ENCODE measurements around the gene CDK5. TPM values are rescaled to one million over a fixed set of nuclear protein-coding genes. Genes with fewer than 3 reads are reported as not detected.

Gene CDK5
- total and polyA plus RNA-seq, 2 of the 13 experiments (the other 11 are each of a cell fraction or from before 2014, with no cell fraction given): 16.4 to 21.3 TPM

Other genes starting within 250 kb of the CDK5 start
- gene AOC1, start 205.4 kb downstream of the CDK5 start, total RNA-seq (2016; rRNA removed; fragmentation: Illumina TruSeq; extraction: Trizol): not detected in 2 replicates
- not detected in 2 replicates for gene AOC1, start 205.4 kb downstream of the CDK5 start, polyA plus RNA-seq (2011; rRNA removed)
- 0.11 TPM in 1 of 2 replicates, not detected in the other for gene KCNH2, start 79.6 kb downstream of the CDK5 start, total RNA-seq (2016; rRNA removed; fragmentation: Illumina TruSeq; extraction: Trizol)
- gene KCNH2, start 79.6 kb downstream of the CDK5 start, polyA plus RNA-seq (2011; rRNA removed): 0.09 and 0.12 TPM in 2 replicates
- 3.7 and 4.8 TPM in 2 replicates for gene NOS3, start 66.9 kb downstream of the CDK5 start, total RNA-seq (2016; rRNA removed; fragmentation: Illumina TruSeq; extraction: Trizol)
- gene NOS3, start 66.9 kb downstream of the CDK5 start, polyA plus RNA-seq (2011; rRNA removed): 7.5 and 10.1 TPM in 2 replicates
- not detected in 2 replicates for gene ATG9B, start 33.4 kb downstream of the CDK5 start, total RNA-seq (2016; rRNA removed; fragmentation: Illumina TruSeq; extraction: Trizol)
- 0.24 and 0.39 TPM in 2 replicates for gene ATG9B, start 33.4 kb downstream of the CDK5 start, polyA plus RNA-seq (2011; rRNA removed)
- 7.2 and 16.7 TPM in 2 replicates for gene ABCB8, start 29.4 kb downstream of the CDK5 start, total RNA-seq (2016; rRNA removed; fragmentation: Illumina TruSeq; extraction: Trizol)
- 6.6 and 6.9 TPM in 2 replicates for gene ABCB8, start 29.4 kb downstream of the CDK5 start, polyA plus RNA-seq (2011; rRNA removed)
- not detected in 2 replicates for gene ASIC3, start 9.4 kb downstream of the CDK5 start, total RNA-seq (2016; rRNA removed; fragmentation: Illumina TruSeq; extraction: Trizol)
- 0.50 and 0.51 TPM in 2 replicates for gene ASIC3, start 9.4 kb downstream of the CDK5 start, polyA plus RNA-seq (2011; rRNA removed)
- 47.4 and 73.4 TPM in 2 replicates for gene SLC4A2, start 1.7 kb upstream of the CDK5 start, total RNA-seq (2016; rRNA removed; fragmentation: Illumina TruSeq; extraction: Trizol)
- 46.0 and 51.9 TPM in 2 replicates for gene SLC4A2, start 1.7 kb upstream of the CDK5 start, polyA plus RNA-seq (2011; rRNA removed)
- 33.0 and 52.9 TPM in 2 replicates for gene FASTK, start 22.9 kb upstream of the CDK5 start, total RNA-seq (2016; rRNA removed; fragmentation: Illumina TruSeq; extraction: Trizol)
- gene FASTK, start 22.9 kb upstream of the CDK5 start, polyA plus RNA-seq (2011; rRNA removed): 55.7 and 69.5 TPM in 2 replicates
- gene TMUB1, start 25.6 kb upstream of the CDK5 start, total RNA-seq (2016; rRNA removed; fragmentation: Illumina TruSeq; extraction: Trizol): 31.8 and 51.6 TPM in 2 replicates
- gene TMUB1, start 25.6 kb upstream of the CDK5 start, polyA plus RNA-seq (2011; rRNA removed): 44.8 and 47.8 TPM in 2 replicates
- gene AGAP3, start 28.6 kb upstream of the CDK5 start, total RNA-seq (2016; rRNA removed; fragmentation: Illumina TruSeq; extraction: Trizol): 24.9 and 31.3 TPM in 2 replicates
- 61.4 and 62.0 TPM in 2 replicates for gene AGAP3, start 28.6 kb upstream of the CDK5 start, polyA plus RNA-seq (2011; rRNA removed)
- not detected in 2 replicates for gene GBX1, start 109.8 kb upstream of the CDK5 start, total RNA-seq (2016; rRNA removed; fragmentation: Illumina TruSeq; extraction: Trizol)
- not detected in 2 replicates for gene GBX1, start 109.8 kb upstream of the CDK5 start, polyA plus RNA-seq (2011; rRNA removed)
- not detected in 2 replicates for gene ASB10, start 129.4 kb upstream of the CDK5 start, total RNA-seq (2016; rRNA removed; fragmentation: Illumina TruSeq; extraction: Trizol)
- not detected in 2 replicates for gene ASB10, start 129.4 kb upstream of the CDK5 start, polyA plus RNA-seq (2011; rRNA removed)
- not detected in 2 replicates for gene H2BK1, start 152.6 kb upstream of the CDK5 start, total RNA-seq (2016; rRNA removed; fragmentation: Illumina TruSeq; extraction: Trizol)
- gene H2BK1, start 152.6 kb upstream of the CDK5 start, polyA plus RNA-seq (2011; rRNA removed): not detected in 2 replicates
- 42.5 and 43.0 TPM in 2 replicates for gene ABCF2, start 169.3 kb upstream of the CDK5 start, total RNA-seq (2016; rRNA removed; fragmentation: Illumina TruSeq; extraction: Trizol)
- gene ABCF2, start 169.3 kb upstream of the CDK5 start, polyA plus RNA-seq (2011; rRNA removed): 16.3 and 18.5 TPM in 2 replicates
- 10.2 and 21.5 TPM in 2 replicates for gene CHPF2, start 174.6 kb upstream of the CDK5 start, total RNA-seq (2016; rRNA removed; fragmentation: Illumina TruSeq; extraction: Trizol)
- gene CHPF2, start 174.6 kb upstream of the CDK5 start, polyA plus RNA-seq (2011; rRNA removed): 15.4 and 22.5 TPM in 2 replicates
- gene SMARCD3, start 190.8 kb upstream of the CDK5 start, total RNA-seq (2016; rRNA removed; fragmentation: Illumina TruSeq; extraction: Trizol): 0.53 and 0.62 TPM in 2 replicates
- 0.20 and 0.44 TPM in 2 replicates for gene SMARCD3, start 190.8 kb upstream of the CDK5 start, polyA plus RNA-seq (2011; rRNA removed)

Data from HepG2 (cell line).